DOHH2 (cell line): ENCODE results near the gene MAP3K5.

ENCODE experiments used
- H3F3A ChIP-seq: fragments of 200-600 bp; sonication (generic), shearing (Covaris generic); 2 replicates; pipeline ENCODE4 v1.6.0; 2016; ENCODE audit warnings: antibody characterized with exemption, mild to moderate bottlenecking; ENCODE audit not compliant: control insufficient read depth, insufficient read depth
- H3K27ac ChIP-seq: fragments of 200-600 bp; sonication (generic); 2 replicates; pipeline ENCODE4 v1.5.1; 2014; ENCODE audit warnings: low read depth, mild to moderate bottlenecking, low read length, moderate library complexity
- H3K27me3 ChIP-seq: fragments of 200-600 bp; sonication (generic); 2 replicates; pipeline ENCODE4 v1.6.1; 2014; ENCODE audit warnings: mild to moderate bottlenecking, low read length, mixed read lengths; ENCODE audit not compliant: control insufficient read depth
- H3K36me3 ChIP-seq: fragments of 200-600 bp; sonication (generic); 2 replicates; pipeline ENCODE4 v1.6.1; 2014; ENCODE audit warnings: mild to moderate bottlenecking, low read length, moderate library complexity, mixed read lengths; ENCODE audit not compliant: control insufficient read depth
- H3K4me1 ChIP-seq: fragments of 200-600 bp; sonication (generic); 2 replicates; pipeline ENCODE4 v1.6.1; 2014; ENCODE audit warnings: mild to moderate bottlenecking, low read length, mixed read lengths; ENCODE audit not compliant: control insufficient read depth
- H3K4me2 ChIP-seq: fragments of 200-600 bp; sonication (generic); 2 replicates; pipeline ENCODE4 v1.6.0; 2014; ENCODE audit warnings: mild to moderate bottlenecking, low read length, moderate library complexity
- H3K4me3 ChIP-seq: fragments of 200-600 bp; sonication (generic); 2 replicates; pipeline ENCODE4 v1.5.1; 2014; ENCODE audit warnings: mild to moderate bottlenecking, low read length, mixed read lengths
- H3K79me2 ChIP-seq: fragments of 200-600 bp; sonication (generic); 2 replicates; pipeline ENCODE4 v1.6.1; 2014; ENCODE audit warnings: mild to moderate bottlenecking, low read length, mixed read lengths; ENCODE audit not compliant: control insufficient read depth
- H3K9me2 ChIP-seq: fragments of 200-600 bp; sonication (generic); replicated peaks from 2 replicates; pipeline ENCODE4 v1.6.1; 2014; ENCODE audit warnings: mild to moderate bottlenecking, low read length, mixed read lengths; ENCODE audit not compliant: control insufficient read depth
- H3K9me3 ChIP-seq: fragments of 200-600 bp; sonication (generic); 2 replicates; pipeline ENCODE4 v1.6.1; 2014; ENCODE audit warnings: antibody characterized with exemption, low read length, mixed read lengths; ENCODE audit not compliant: control insufficient read depth, insufficient read depth
- H4K20me1 ChIP-seq: fragments of 200-600 bp; sonication (generic); 2 replicates; pipeline ENCODE4 v1.6.0; 2014; ENCODE audit warnings: low read depth, mild to moderate bottlenecking, antibody characterized with exemption, low read length, moderate library complexity; ENCODE audit not compliant: control insufficient read depth, insufficient read depth
- CTCF ChIP-seq: fragments of 200-600 bp; sonication (generic); IDR thresholded peaks from one replicate; pipeline ENCODE4 v1.5.1; 2014; ENCODE audit warnings: antibody characterized with exemption, mild to moderate bottlenecking, low read depth, low read length; ENCODE audit not compliant: poor library complexity, severe bottlenecking
- EZH2phosphoT487 ChIP-seq: fragments of 200-600 bp; sonication (generic); IDR thresholded peaks from 2 replicates; pipeline ENCODE4 v1.6.1; 2017; ENCODE audit warnings: borderline replicate concordance, mild to moderate bottlenecking, antibody characterized with exemption, low read length, moderate library complexity, mixed read lengths

MAP3K5 gene

GRCh38 chr6:136651982-136652381 is 140.3 kb downstream of the MAP3K5 start:
- no peak overlapping the region for H3K4me2 ChIP-seq
- no peaks in the 10 kb centered on the region for H3K36me3 ChIP-seq
- H3K27ac ChIP-seq: no peak overlapping the region
- H3K4me3 ChIP-seq: no peak overlapping the region
- peaks cover 3% of the 10 kb centered on the region; the same call in 1 of the 2 replicates for H3K4me1 ChIP-seq
- H4K20me1 ChIP-seq: no peaks in the 10 kb centered on the region
- no peaks in the 10 kb centered on the region for H3K27me3 ChIP-seq
- no peaks in the 10 kb centered on the region for H3K79me2 ChIP-seq
- no peaks in the 10 kb centered on the region for H3K9me2 ChIP-seq
- no peaks in the 10 kb centered on the region for H3F3A ChIP-seq
- no peak for TF ChIP-seq CTCF
- TF ChIP-seq EZH2phosphoT487: no peak
- H3K9me3 ChIP-seq: no peaks in the 10 kb centered on the region

GRCh38 chr6:136647363-136647852 is 144.9 kb downstream of the MAP3K5 start:
- Histone ChIP-seq H3K4me2 (no peak overlapping the region), H3K9me3 (no peaks in the 10 kb centered on the region), H3K4me3 (no peak overlapping the region), H3F3A (no peaks in the 10 kb centered on the region), H4K20me1 (no peaks in the 10 kb centered on the region), H3K27ac (no peak overlapping the region), H3K79me2 (no peaks in the 10 kb centered on the region), H3K9me2 (no peaks in the 10 kb centered on the region), H3K4me1 (peaks cover 3% of the 10 kb centered on the region; the same call in 1 of the 2 replicates), H3K36me3 (no peaks in the 10 kb centered on the region), H3K27me3 (no peaks in the 10 kb centered on the region)
- no peak for TF ChIP-seq EZH2phosphoT487
- no peak for TF ChIP-seq CTCF

GRCh38 chr6:136646377-136646776 is 145.9 kb downstream of the MAP3K5 start:
- no peaks in the 10 kb centered on the region for H3K36me3 ChIP-seq
- H3F3A ChIP-seq: no peaks in the 10 kb centered on the region
- no peak for TF ChIP-seq CTCF
- TF ChIP-seq EZH2phosphoT487: no peak
- H3K27ac ChIP-seq: no peak overlapping the region
- H3K4me3 ChIP-seq: no peak overlapping the region
- peaks cover 3% of the 10 kb centered on the region; the same call in 1 of the 2 replicates for H3K4me1 ChIP-seq
- H3K27me3 ChIP-seq: no peaks in the 10 kb centered on the region
- H3K79me2 ChIP-seq: no peaks in the 10 kb centered on the region
- no peaks in the 10 kb centered on the region for H3K9me3 ChIP-seq
- H3K9me2 ChIP-seq: no peaks in the 10 kb centered on the region
- H4K20me1 ChIP-seq: no peaks in the 10 kb centered on the region
- no peak overlapping the region for H3K4me2 ChIP-seq
